Stimulated activated CD4-positive, alpha-beta T cell treated with anti-CD3 and anti-CD28 coated beads, TNF-alpha, amount 100 ng/mL, for 1 hour (primary cell): ENCODE results near the gene TGFBR1.

Experiments
- DNase-seq, 3 donors: peaks; one replicate each; pipeline ENCODE4 v3.0.0-alpha.2; 2020; ENCODE audit warnings: low read depth in 3 of 3, low spot score in 1 of 3

Gene TGFBR1

GRCh38 chr9:99166149-99166548, 61.2 kb downstream of the TGFBR1 start:
- DNase-seq: no peak

DNA sequence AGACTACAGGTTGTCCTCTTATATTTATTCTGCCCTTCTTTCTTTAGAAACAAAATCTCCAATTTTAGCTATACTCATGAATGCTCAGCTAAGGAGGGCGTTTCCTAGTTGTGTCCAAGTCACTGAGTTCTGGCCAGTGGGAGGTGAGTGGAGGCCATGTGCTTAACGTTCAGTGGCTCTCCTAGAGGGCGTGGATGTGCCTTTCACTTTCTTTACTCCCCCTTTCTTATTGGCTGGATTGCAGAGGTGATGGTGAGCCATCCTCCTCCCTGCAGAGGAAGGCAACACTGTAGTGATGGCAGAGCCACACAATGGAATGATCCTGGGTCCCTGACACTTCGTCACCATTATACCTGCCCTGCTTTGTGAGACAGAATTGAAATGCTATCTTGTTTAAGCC, 62.2 kb downstream of the TGFBR1 start:
- DNase-seq: no peak

- DNase-seq: no peak
These were observed 62.8 kb downstream of the TGFBR1 start for GRCh38 chr9:99167694-99168093.

DNA sequence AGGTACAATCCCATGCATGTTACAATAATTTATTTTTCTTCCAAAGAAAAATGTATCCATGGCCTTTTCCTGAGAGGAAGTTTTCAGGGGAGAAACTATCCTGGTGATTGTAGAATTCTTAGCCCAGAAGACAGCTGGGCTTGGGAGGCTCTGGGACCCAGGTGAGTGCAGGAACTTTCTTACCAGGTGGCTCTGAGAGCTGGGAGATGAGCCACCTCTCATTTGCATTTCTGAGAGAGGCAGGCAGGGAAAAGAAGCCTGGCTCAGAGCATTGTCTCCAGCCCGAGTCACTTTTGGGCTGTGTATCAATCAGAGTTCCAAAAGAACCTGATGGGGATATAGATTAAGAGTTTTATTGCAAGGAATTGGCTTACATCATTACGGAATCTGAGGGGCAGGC, 64.2 kb downstream of the TGFBR1 start:
- no peak for DNase-seq

DNA sequence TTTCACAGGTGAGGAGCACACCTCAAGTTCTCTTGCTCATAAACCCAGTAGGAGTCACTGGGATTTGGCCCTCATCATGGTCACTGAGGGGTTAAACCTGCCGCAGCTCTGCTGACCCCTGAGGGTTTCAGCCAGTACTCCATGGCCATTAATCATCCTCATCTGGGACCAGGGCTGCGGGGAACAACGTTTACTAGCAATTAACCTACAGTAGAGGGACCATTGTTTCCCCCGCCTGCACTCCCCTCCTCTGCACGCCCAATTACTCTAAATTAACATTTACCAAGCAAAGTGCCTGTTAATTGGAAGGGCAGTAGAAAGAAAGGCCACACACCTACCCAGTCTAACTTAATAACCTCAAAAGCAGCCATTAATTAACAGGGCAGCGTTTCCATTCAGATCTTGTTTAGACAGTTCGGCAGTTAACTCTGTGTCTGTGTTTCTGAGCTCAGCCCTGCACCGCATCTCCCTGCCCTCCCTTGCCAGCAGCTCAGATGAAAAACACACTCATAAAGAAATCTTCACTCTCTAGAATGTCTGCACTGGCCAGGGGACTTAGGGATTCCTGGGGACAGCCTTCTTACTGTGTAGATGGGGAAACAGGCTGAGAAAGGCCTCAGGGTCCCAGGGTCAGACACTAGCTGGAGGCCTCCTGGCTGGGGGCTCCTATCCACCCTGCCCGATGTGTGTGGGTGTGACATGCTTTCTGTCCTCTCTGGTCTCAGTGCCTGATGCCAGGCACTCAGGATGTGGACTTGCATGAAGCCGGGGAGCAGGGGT, 65.3 kb downstream of the TGFBR1 start:
- no peak for DNase-seq

- no peak for DNase-seq
These were observed 66.6 kb downstream of the TGFBR1 start for GRCh38 chr9:99171225-99172123.

DNA sequence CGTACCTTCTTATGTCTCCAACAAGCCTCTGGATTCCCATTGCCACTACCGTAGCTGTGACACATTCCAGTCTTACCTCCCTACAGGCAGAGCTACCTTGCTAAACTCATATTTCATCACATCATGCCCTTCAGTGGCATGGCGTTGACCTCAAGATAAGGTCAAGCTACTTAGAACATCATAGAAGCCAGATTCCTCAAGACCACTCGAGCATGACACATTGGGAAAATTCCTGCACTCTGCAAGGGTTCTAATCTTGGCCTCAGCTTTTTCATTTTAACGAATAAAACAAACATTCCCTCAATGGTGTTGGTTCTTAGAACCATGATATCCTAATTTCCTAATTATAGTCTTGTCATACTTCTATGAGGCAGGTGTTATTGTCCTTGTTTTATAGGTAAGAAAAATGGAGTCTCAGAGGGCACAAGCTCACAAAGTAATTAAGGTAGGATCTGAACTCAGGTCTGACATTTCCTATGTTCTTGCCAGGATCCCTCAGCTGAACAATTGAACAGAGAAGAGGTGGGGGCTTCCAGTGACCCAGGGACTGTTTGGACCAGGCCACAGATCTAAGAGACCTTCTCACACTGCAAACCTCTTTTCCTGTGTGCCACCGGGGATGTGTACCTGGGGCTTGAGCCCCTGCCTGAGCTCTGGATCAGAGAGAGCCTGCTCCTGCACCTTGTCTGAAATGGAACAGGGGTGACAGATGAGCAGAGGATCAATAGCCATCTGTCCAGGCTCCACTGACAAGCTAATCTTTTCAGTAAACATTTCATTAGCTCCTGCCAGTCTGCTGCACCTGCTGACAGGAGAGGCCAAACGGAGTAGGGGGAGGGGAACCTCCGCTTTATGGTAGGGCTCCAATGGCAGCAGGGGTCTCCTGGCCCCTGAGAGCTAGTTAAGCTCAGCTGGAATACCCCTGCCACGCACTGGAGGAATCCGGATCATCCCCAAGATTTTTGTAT, 67.5 kb downstream of the TGFBR1 start:
- DNase-seq: no peak

DNA sequence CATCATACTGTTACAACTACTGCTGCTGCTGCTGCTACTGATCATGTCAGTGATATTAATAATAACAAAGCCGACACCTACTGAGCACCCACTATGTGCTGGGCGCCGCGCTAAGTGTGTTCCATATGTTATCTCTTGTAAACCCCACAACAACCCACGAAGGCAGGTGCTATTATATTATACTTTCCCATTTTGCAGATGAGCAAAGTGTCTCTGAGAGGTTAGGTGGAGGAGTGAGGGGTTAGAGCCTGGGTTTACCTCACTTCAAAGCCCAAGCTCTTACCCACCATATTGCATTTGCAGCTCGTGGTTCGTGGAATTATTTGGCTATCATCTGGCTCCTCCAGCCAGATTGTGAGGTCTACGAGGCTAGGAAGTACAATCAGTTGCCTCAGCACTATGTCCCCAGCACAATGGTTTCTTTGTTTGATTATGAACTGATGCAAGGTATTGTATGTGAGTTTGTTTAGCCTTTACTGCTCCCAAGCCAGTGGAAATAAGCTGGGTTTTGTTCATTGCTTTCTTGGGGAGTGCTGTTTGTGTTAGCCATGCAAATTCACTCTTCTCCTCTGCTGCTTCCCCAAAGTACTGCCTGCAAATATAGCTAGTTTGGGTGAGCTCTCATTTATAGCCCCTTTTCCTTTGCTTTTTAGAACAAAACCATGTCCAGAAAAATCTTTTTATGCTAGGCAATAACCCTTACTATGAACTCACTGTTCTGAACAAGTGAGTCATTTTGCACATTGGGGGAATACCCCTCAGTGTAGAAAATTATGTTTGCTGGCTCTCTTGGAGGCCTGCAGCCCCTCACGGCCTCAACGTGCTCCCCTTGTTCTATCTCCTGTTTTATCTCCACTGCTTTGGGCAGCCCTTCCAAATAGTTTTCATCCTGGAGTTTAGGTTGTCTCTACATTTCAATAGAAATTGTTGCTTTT, 68.9 kb downstream of the TGFBR1 start:
- no peak for DNase-seq

DNA sequence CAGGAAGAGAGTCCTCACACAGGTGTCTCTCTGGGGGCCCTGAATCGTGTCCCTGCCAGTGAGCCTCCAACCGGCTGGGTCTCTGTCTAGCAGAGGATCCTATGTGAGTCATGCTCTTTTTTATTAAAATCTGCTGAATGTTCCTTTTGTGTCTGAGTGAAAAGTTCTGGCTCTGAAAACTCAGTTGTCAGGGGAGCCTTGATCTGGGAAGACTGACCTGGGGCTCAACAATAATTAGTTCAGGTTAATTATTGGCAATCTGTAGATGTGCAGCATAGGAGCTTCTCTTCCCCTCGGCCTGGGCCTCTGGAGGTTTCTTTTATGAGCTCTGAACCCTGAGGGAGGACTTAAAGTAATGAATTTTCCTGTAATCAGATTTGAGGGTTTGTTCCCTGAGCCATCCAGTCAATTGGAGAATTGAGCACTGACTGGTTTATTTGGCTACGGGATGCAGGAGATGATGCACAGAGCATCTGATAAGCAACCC, 71.7 kb downstream of the TGFBR1 start:
- DNase-seq: no peak

DNA sequence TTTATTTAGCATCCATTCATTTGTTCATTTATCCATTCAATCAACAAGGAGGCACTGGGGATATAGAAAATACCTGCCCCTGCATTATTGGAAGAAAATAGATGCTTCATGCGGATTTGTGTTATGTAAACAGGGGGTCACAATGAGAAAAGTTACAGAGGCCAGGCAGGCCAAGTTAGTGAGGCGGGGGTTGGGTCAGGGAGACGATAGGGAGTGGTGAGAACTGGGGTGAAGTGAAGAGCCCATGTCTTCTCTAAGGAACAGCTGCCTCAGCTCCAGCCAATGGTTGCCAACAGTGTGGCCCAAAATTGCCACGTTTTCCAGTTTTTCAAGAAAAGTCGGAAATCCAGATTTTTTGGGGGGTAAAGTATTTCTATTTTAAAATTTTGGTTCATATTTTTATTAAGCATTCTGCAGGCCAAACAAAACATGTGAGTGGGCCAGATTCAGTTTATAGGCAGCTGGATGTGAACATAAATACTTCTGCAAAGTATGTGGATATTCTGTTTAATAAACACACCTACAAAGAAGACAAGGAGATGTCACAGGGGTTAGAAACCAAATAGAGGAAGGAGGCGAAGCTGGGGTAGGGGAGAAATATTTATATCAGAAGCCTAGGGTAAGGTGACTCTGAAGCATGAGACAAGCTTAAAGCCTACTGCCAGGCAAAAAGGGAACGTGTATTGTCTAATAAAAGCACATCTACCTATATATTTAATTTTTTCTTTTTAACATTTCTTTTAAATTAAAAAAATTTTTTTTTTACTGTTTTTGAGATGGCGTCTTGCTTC, 72.9 kb downstream of the TGFBR1 start:
- DNase-seq: no peak

DNA sequence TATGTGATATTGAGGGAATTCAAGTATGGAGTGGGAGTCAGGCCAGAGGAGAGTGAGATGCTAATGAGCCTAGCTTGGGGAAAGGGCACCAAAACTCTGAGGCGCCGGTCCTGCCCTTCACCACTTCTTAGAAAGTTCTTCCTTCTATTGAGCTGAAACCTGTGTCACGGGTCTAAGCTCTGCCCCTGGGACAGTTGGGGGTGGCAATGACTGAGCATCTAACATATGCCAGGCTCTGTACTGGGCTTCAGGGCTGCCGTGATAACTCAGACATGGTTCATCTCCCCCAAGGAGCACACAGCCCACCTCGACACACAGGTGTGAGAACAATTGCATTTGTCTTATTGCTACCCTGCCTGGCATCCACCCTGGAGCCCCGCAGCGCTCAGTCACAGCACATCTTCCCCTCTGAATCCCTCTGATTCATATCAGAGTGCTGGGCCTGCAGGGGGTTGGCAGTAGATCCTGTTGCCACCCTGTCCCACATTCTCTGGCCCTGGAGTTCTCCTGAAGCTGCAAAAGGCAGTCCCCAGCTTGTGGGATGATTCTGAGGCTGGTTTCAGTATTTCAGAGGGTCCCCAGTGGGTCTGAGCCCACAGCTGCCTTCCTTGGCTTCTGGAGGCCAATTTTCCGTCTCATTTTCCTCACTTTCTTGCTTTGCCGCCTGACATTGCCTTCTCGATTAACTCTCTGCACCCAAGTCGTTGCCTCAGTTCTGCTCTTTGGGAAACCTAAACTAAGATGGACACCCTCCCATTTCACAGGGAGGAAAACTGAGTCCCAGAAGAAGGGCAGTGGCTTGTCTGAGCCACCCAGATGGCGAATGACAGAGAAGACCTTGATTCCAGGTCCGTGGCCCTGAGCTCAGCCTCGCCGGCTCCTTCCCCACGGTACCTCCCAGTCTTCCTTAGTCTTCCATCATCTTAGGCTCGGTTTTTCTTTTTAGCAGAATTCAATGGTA, 74.3 kb downstream of the TGFBR1 start:
- no peak for DNase-seq

DNA sequence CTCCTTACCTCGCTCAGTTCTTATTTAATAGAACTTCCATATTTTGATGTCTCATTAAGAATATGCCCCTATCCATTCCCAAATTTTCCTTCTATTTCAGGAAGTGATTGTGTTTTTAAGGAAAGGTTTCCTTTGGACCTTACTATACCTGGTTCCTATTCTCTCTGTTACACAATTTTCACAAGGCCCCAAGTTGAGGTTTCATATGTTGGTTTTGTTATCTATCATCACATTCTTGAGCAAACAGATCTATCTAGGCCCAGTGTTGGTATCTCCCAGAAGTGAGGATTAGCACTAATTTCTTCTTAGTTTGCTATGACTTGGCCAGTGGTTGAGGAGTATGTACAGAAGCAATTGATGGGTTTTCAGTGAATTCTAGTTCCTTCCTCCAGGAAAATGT, 75.3 kb downstream of the TGFBR1 start:
- DNase-seq: no peak

DNA sequence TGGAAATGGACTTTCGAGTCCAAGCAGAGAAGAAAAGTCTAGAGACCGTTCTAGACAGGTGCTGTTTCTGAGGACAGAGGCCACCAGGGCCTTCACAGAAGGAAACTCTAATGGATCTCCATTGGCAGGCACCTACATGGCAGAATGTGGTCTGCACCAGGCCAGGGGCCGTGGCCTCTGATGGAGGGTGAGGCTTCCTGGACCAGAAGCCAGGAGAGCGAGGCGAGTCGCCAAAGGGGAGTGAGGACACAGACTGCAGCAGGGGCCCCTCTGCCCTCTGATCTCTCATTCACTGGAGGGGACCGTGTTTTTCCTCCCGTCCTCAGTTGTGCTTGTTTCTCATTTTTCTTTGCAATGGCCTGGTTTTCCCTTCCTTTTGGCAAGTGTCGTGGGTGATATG, 75.7 kb downstream of the TGFBR1 start:
- DNase-seq: no peak

DNA sequence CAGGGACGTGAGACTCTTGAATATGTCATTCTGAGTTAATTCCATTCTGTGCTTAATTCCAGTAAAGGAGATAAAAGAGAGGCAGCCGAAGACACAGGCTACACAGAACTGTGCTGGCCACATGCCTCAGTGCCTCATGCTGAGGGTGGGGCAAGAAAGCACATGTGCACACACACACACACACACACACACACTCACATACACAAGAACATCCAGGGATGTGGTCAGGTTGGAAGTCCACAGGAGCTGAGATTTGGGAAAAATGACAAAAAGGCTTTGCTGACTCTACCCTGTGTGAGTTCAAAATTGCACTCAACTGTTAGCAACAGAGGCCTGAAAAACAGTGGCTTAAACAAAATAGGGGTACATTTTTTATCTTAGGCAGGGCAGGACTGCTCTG, 76.3 kb downstream of the TGFBR1 start:
- DNase-seq: no peak

DNA sequence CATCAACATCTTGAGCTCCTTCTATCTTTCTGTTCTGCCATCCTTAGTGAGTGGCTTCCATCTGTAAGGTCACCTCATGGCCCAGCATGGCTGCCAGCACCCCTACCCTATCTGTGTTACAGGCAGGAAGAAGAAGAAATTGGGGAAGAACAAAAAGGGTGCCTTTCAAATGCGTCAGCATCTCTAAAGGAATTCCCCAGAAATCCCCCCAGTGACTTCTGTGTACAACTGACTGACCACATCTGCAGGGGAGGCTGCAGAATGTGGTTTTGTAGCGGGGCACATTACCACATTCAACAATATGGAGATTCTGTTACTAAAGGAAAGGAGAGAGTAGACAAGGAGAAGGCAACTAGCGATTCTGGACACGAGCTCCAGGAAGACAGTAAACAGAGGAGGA, 76.7 kb downstream of the TGFBR1 start:
- DNase-seq: no peak

DNA sequence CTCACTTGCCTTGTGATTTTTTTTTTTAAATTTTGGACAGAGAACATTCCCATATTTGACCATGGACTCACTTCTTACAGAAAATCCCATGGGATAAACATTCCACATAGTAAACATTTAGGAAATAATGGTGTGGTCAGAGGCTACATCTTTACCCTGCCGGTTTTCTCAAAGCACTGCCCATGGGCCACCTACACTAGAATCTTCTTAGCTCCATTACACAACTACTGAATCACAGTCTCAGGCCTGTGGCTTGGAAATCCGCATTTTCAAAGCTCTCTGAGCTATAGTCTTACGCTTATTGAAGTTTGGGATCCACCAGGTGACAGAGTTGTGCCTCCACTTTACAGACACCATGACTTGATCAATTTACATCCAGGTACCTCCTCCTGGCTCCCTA, 77.4 kb downstream of the TGFBR1 start:
- no peak for DNase-seq

DNA sequence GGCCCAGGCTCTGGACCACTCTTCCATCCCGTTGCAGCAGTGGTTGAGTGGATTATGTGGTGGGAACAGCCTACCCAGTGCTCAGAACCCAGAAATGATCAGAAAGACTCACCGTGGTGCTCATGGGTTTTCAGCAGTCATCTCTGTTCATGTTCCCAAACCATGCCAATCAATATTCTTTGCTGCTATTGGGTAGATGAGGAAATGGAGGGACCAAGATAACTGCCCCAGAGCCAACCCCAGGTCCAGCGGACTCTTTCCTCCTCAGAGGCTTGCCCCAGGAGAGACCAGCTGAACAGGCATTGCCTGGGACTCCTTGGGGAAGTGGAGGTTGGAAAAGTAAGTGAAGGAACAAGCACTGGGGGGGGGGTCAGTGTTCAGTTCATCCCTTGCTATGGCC, 78.7 kb downstream of the TGFBR1 start:
- DNase-seq: no peak

DNA sequence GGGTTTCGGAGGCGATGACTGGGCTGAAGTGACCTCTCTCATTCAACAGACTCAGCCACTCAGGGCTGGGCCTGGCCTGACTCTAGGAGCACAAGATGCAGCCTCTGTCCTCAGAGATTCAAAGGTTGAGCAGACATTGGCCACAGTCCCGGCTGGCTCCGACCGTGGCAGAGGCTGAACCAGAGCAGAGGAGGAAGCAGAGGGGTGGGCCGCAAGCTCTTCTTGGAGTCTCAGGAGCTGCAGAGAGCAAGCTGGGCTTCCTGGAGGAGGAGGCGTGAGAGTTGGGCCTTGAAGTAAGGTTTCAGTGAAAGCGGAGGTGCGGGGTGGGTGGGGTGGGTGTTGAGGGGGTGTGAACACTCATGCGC, 79.2 kb downstream of the TGFBR1 start:
- DNase-seq: no peak
